ENCODE results near the gene TRIO.

Gene TRIO

DNA sequence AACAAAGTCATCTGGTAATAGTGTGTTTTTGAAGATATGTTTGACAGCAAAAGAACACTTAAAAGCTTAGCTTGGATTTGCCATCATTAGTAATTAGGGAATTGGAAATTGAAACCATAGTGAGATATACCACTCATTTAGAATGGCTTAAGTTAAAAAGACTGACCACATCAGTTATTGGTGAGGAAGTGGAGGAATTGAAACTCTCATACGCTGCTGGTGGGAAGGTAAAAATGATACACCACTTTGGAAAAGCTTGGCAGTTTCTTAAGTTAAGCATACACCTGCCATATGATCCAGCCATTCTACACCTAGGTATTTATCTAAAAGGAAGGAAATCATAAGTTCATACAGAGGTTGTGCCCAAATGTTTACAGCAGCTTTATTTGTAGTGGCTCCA is 213.2 kb downstream of the TRIO start:
- no peak for DNase-seq (ENCODE audit: low read depth in 2 of 2)

DNA sequence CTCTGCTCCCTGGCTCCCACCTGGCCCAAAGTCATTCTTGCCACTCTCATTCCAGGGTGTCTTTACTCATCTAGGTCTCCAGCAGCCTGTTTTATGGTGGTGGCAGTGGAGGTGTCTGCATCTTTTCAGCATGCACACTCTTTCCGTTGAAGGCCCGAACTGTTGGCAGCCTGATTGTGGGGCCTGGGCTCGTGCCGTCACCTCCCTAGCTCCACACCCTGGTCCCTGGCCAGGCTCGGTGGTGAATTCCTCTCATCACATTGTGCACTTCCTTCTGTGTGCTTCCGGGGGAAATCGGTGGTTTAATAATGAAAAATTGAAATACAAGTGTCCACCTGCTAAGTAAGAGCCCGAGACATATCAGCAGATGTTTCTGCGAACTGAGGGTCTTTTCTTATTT is 214.3 kb downstream of the TRIO start:
- DNase-seq (ENCODE audit: low read depth in 2 of 2), result no peak

DNA sequence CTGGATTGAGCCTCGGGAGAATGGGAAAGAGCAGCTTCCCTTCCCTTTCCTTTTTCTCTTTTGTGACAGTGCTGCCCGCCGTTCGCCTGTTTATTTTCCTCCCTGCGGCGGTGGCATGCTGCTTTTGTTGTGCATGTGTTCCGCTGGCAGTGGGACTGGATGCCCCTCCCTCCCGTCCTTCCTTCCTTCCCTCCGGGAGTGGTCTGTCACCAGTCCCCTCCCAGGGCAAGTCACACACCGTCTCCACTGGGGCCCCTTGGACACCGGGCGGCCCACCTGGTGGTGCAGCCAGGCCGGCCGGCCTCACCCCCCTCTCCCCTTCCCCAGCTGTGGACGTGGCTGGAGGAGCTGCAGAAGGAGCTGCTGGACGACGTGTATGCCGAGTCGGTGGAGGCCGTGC is 214.7 kb downstream of the TRIO start:
- DNase-seq (ENCODE audit: low read depth in 2 of 2), result no peak

DNA sequence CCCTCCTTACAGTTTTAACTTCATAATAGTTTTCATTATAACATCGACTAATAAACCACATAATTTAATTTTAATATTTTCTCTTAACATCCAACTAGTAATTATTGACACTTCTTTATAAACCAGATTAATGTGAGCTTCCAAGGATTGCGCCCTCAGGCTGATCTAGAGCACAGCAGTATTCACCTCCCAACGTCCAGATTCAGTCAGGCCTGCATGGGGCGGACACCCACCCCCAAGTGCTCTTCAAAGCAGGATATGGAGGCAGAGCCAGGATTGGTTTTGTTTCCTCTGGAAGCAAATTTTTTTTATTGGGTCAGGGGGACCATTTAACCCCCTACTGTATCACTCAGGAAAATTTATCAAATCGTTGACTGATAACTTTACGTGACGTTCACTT is 215.4 kb downstream of the TRIO start:
- DNase-seq (ENCODE audit: low read depth in 2 of 2), result no peak

DNA sequence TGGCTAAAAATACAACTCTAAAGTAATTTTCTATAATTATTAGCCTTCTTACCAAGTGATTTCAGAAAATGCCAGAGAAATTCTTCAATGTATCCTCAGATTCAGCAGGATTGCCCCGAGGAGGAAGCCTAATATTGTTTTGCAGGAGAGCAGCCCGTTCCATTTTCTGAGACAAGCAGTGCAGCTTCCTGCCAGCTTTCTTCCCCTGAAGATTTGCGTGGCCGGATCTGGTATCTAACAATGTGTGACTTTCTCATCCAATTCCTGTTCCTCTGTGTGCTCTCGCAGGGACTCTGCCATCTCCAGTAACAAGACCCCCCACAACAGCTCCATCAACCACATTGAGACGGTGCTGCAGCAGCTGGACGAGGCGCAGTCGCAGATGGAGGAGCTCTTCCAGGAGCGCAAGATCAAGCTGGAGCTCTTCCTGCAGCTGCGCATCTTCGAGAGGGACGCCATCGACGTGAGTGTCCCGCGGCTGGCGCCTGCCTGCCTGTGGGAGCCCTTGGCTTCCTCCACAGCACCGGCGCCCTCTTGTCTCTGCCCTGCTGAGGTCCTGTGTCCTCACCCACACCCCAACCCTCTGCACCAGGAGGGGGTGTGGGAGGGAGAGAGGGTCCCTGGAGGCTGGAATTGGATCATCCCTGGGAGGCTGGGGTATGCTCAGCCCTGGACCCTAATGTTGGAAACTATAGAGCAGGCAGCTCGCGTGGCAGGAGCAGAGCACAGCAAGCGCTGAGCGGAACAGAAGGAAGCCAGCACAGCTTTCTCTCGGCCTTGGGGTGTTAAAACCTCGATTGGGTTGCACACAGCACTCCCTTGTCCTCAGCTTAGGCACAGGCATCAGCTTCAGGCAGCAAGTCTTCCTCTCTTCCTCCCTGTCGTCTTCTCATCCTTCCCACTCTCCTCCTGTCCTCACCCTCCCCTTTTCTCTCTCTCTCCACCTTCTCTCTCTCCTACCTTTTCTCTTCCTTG is 216.2 kb downstream of the TRIO start:
- no peak for DNase-seq (ENCODE audit: low read depth in 2 of 2)

DNA sequence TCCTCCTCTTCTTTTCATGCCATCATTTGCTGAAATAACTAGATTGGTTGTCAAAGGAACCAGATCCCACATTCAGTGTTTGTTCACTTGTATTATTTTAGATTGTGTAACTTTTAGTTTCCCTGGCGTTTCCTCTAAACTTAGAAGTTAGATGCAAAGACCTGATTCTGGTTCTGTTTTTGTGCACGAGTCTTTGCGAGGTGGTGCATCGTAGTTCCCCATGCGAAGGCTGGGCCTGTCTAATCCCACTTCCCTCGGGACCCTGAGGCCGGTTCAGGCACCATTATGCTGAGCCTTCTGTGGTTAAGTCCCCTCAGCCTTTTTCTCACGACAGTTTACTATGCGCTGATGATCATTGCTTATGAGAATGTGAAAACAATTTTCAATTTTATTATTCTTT is 219.3 kb downstream of the TRIO start:
- DNase-seq (ENCODE audit: low read depth in 2 of 2), result no peak

DNA sequence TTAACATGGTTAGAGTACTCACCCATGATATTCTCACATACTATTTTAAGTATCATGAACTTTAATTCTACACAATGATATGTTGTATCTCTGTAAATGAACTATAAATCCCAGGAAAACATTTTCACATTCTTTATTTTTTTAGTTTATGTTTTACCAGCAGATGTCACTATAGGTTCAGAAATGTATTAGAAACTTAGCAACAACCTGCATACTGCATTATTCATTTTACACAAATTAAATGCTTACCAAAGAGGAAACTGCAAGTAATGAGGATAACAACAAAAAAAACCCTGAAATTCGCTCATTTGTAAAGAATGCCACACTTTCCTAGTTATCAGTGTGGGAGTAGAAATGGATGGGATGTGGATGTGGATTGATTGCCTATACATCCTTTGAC is 221.0 kb downstream of the TRIO start:
- DNase-seq (ENCODE audit: low read depth in 2 of 2), result no peak

DNA sequence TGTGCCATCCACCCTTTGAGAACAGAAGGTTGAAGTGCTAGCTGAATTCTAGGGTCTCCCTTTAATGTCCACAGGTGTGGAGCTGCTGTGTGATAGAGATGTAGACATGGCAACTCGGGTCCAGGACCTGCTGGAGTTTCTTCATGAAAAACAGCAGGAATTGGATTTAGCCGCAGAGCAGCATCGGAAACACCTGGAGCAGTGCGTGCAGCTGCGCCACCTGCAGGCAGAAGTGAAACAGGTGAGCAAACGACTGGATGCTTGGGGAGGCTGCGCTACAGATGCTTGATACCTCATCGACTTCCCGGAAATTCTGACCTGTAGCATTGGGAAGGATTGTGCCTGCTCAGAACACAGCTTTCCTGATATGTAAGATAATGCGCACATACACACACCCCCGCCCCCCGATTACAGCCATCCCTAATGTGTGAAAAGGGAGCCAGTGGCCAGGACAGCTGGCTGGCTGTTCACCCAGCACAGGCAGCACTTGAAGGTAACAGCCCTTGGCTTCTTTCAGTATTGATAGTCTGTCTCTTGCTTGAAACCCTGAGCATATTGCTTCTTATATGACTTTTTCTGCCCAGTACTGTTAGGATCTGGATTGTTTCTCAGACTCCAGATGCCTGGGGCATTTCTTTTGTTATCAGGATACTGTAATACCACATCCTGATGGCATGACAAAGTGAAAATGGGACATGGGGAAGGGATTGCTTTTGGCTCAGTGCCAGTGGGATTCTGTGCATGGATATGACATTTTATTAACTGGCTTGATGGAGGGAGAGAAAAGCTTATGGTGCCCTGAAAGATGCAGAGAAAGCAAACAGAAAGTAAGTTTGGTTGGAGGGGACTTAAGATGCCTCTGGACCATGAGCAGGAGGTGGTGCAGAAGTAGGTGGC is 221.7 kb downstream of the TRIO start:
- no peak for DNase-seq (ENCODE audit: low read depth in 2 of 2)

DNA sequence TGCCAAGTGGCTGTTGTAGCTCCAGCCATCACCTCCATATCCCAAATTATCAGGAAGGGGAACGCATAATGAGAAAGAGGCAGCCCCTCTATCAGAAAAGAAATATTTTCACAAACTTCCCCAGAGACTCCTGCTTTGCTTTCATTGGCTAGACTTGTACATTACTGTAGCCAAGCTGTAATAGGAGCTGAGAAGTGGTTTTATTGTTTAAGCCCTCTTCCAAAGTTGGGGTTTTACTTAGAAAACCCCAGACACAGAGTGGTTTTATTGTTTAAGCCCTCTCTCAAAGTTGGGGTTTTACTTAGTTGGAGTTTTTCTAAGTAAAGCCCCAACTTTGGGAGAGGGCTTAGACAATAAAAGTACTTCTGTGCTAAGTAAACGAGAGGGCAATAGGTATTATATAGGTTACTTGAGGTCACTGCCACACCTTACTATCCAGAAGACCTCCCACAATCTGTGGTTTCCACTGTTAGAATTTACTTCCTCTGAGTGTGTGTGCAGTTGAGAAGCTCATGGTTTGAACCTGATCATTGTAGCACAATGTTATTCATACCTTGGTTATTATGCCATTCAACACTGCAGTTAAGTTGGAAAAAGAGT is 222.8 kb downstream of the TRIO start:
- no peak for DNase-seq (ENCODE audit: low read depth in 2 of 2)

DNA sequence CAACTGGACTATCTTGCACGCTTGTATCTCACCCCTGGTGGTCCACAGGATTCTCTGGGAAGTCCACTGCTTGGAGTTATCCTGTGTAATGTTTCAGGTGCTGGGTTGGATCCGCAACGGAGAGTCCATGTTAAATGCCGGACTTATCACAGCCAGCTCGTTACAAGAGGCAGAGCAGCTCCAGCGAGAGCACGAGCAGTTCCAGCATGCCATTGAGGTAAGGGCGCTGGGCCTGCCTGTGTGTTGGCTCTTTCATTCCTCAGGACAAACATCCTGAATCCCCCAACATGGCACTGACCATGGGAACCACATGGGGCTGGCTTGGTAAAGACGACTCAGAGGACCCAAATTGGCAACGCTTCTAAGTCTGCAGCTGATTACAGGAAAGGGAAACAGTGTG is 223.6 kb downstream of the TRIO start:
- no peak for DNase-seq (ENCODE audit: low read depth in 2 of 2)

DNA sequence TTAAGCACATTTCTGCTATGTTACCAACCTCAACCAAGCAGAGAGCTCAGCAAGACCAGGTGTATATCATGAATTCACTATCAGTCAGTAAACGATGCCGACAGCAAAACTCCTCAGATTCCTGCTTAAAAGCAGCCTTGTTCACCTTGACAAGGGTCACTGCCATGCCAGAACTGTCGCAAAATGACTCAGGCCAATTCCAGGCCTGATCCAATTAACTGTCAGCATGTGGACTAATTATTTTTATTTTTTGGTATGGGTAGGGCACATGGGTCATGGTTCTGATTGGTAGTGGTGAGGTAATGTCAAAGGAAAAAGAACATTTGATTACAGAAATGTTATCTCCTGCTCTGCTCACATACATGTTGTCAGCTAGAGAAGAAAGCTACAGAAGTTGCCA is 224.2 kb downstream of the TRIO start:
- DNase-seq (ENCODE audit: low read depth in 2 of 2), result no peak

DNA sequence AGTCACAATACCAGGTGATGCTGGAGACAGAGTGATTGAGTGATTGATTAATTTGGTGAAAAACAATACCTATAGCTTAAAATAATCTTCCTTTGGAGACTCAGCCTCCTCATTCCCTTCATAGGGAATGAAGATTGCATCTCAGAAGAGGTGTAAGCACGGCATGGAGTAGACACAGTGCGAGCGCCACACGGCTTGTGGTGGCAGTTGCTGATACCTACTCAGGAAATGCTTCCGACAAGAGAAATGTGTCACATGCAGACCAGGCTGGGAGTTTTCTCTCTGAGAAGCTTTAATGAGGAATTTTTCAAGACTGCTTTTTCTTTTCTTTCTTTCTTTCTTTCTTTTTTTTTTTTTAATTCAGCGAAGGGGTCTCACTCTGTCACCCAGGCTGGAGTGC is 226.6 kb downstream of the TRIO start:
- DNase-seq (ENCODE audit: low read depth in 2 of 2), result no peak

DNA sequence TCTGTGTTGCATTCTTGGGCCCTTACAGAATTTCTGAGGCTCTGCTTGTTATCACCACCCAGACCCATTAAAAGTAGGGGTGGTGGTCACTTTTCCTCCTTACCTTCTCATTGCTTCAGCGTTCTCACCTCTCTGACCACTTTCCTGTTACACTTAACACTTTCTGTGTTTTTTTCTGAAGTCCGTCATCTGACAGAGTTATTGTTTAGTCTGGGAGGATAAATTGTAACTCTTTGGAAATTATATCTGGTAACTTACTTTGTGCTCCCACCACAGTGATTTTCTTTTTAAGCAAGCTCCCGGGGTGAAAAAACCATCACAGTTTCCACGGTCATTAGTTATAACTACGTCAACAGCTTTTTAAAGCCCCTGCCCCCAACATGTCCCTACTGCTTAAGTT is 227.2 kb downstream of the TRIO start:
- no peak for DNase-seq (ENCODE audit: low read depth in 2 of 2)

DNA sequence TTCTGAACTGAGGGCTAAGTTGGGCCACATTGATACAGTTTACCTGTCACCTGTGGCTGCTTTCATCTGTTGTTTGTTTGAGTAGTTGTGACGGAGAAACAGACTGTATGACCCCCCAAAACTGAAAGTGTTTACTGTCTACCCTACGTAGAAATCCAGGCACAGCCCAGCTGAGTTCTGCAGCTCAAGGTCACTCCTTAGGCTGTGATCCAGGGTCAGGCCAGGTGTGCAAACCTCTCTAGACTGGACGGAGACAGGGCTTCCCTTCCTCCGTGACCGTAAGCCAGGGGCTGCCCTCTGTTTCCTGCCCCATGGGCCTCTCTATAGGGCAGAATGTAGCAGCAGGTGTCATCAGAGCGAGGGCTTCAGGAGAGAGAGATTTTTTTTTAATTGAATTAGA is 230.5 kb downstream of the TRIO start:
- DNase-seq (ENCODE audit: low read depth in 2 of 2), result no peak

DNA sequence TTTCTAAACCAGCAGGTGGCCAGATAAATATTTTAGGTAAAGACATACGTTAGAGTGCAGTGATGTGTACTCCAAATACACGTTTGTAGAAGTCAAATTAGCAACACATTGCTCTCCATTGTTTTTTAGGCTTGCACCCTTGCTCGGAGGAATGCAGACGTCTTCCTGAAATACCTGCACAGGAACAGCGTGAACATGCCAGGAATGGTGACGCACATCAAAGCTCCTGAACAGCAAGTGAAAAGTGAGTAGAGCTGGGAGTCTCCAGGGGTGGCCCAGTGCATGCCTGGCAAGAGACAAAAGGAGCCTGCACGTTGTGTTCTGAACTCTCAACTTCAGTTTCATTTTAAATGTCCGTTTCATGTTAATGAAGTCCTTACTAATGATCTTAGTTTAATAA is 231.0 kb downstream of the TRIO start:
- DNase-seq (ENCODE audit: low read depth in 2 of 2), result no peak

DNA sequence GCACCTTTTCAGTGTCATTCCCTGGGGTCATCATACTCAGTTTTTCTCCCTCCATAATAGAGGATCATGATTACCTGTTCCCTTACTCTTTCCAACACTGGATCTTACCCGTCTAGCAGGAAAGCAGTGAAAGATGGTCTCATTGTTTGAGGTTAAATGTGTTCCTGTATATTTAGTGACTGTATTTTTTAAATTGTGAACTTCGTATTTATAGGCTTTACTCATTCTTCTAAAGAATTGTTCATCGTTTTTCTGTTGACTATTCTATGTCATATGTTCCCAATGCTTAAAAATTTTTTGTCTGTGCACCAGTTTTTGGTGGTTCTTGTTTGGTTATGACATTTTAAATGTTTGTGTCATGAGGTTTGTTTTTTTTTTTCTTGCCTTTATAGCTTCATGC is 233.6 kb downstream of the TRIO start:
- no peak for DNase-seq (ENCODE audit: low read depth in 2 of 2)

DNA sequence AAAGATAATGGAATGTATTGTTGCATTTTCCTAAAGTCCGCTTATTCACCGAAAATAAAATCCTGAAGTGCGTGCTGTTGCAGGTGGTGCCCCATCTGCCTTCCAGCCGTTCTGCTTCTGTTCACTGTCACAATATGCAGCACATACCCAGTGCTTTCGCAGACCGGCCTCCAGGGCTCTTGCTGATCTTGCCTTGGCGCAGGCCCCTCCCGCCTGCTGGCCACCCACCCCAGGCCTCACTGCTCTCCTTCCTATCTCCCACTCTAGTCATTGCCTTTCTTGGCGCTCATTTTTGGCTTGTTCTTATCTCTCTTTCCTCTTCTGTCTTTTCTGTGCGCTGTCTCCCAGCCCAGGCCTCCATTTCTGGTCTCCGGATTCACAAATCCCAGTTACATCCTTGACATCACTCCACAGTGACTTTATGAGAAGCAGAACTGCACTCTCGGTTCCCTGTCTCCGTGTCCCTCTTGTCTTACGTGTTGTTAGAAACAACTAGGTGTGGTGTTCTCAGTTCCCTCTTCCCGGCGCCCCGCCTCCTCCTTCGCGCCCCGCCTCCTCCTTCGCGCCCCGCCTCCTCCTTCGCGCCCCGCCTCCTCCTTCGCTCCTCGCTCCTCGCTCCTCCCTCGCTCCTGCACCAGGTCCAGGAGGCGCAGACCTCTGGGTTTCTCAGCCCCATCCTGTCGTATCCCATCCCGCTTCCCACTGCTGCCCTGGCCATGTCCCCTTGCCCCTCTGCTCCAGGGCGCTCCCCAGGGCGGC is 236.8 kb downstream of the TRIO start:
- DNase-seq (ENCODE audit: low read depth in 2 of 2), result no peak

DNA sequence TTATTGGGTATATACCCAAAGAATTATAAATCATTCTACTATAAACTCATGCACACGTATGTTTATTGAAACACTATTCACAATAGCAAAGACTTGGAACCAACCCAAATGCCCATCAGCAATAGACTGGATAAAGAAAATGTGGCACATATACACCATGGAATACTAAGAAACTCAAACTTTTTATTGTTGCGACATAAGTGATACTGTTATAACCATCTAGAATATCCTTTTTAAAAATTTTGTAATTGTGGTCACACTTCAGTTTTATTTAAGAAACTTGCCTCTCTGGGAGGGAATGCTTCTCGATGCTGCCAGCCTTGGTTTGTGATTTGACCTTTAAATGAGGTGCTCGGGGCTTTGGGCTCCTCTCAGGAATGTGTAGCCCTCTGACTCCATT is 237.6 kb downstream of the TRIO start:
- DNase-seq (ENCODE audit: low read depth in 2 of 2), result no peak

DNA sequence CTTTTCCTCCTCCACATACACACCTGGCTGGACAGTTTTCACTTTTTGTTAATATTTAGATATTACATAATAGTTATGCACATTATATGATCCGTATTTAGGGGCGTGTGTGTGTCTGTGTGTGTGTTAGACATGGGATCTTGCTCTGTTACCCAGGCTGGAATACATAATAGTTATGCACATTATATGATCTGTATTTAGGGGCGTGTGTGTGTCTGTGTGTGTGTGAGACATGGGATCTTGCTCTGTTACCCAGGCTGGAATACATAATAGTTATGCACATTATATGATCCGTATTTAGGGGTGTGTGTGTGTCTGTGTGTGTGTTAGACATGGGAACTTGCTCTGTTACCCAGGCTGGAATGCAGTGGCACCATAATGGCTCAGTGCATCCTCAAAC is 239.5 kb downstream of the TRIO start:
- DNase-seq (ENCODE audit: low read depth in 2 of 2), result no peak

DNA sequence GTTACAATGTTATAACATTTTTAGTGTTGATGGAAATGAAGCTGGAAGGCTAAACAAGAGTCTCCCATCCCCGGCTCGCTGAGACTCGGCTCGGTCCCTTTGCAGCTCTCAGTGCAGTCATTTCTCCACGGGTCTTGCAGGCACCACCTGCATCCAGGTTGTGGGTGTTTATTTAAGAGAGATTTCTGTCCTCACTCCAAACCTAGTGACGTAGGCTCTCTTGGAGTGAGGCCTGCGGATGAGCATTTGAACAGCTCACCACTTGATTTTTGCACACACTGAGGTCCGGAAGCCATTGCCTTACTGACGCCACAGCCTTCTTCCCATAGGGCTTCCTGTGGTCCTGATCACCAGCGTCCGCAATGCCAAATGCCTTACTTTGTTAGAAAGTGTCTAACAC is 240.8 kb downstream of the TRIO start:
- no peak for DNase-seq (ENCODE audit: low read depth in 2 of 2)

DNA sequence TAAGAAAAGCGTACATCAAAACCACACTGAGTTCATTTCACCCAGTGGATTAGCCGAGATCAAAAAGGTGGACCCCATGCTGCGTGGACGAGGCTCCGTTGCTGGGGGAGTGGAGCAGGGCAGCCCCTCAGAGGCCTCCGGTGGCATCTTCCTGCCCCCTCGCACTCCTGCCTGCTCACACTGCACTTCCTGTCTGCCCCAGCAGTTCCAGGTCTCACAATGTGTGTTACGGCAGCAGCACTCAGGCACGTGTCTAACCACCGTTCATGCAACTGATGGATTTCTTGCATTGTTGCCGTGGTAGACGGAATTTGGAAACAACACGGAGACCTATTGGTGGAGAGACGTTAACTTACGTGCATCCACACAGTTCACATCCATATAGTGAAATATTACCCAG is 241.9 kb downstream of the TRIO start:
- DNase-seq (ENCODE audit: low read depth in 2 of 2), result no peak

All from fibroblast of skin of left quadriceps (primary cell).